IPS-15b (cell line): ENCODE data around the gene CCDC3.

Source experiments
- H3K27me3 ChIP-seq: one replicate; pipeline ENCODE4 v1.6.1; 2013; ENCODE audit warnings: low read length; ENCODE audit not compliant: control insufficient read depth, insufficient read depth
- H3K36me3 ChIP-seq: one replicate; pipeline ENCODE4 v1.6.1; 2013; ENCODE audit warnings: low read length; ENCODE audit not compliant: control insufficient read depth, insufficient read depth
- H3K4me1 ChIP-seq: one replicate; pipeline ENCODE4 v1.6.1; 2013; ENCODE audit warnings: mild to moderate bottlenecking, low read length; ENCODE audit not compliant: control insufficient read depth, insufficient read depth
- H3K4me3 ChIP-seq: one replicate; pipeline ENCODE4 v1.5.1; 2013; ENCODE audit warnings: low read depth, low read length
- H3K9ac ChIP-seq: one replicate; pipeline ENCODE4 v1.6.1; 2013; ENCODE audit warnings: low read depth, mild to moderate bottlenecking, low read length
- H3K9me3 ChIP-seq: one replicate; pipeline ENCODE4 v1.6.1; 2013; ENCODE audit warnings: mild to moderate bottlenecking, low read length; ENCODE audit not compliant: control insufficient read depth, insufficient read depth

CCDC3 gene

DNA sequence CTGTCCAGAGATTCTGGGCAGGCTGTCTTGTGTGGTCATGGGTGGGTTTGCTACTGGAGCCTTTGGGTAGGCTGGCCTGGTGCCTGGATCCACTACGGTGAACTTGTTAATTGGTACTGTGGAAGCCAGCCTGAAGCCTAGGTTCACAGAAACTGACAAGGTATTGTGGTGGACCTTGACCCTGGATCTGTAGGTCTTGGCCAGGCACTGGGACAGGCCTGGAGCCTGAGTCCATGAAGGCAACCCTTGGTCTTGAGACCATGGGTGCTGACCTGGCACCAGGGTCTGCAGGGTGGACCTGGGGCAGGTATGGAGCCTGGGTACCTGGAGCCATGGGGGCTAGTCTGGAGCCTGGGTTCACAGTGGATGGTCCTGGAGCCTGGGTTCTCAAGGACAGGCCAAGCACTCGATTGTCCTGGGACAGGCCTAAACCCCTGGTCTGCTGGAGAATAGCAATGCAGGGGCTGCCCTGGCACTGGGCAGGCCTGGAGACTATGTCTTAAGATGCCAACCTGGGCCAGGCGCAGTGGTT is 85.8 kb downstream of the CCDC3 start:
- Histone ChIP-seq H3K27me3 (no peaks in the 10 kb centered on the region), H3K4me3 (no peak overlapping the region)

GRCh38 chr10:12914111-12914510 is 87.4 kb downstream of the CCDC3 start:
- no peaks in the 10 kb centered on the region for H3K9me3 ChIP-seq
- no peaks in the 10 kb centered on the region for H3K27me3 ChIP-seq
- no peak overlapping the region for H3K9ac ChIP-seq
- H3K4me3 ChIP-seq, result no peak overlapping the region
- H3K36me3 ChIP-seq, result no peaks in the 10 kb centered on the region
- H3K4me1 ChIP-seq, result no peaks in the 10 kb centered on the region

More for the DNA sequence above, 85.8 kb downstream of the CCDC3 start:
- no peaks in the 10 kb centered on the region for H3K4me1 ChIP-seq
- H3K9ac ChIP-seq, result no peak overlapping the region
- H3K9me3 ChIP-seq, result no peaks in the 10 kb centered on the region
- H3K36me3 ChIP-seq, result no peaks in the 10 kb centered on the region

DNA sequence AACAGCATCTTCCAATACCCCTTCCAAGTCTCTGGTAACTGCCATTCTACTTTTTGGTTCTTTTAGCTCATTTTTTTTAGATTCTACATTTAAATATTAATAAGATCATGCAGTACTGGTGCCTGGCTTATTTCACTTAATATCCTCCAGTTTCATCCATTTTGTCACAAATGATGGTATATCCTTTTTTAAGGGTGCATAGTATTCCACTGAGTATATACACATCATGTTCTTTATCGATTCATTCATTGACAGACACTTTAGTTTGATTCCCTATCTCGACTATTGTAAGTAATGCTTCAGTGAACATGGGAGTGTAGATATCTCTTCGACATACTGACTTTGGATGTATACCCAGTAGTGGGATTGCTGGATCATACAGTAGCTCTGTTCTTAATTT is 89.7 kb downstream of the CCDC3 start:
- H3K9ac ChIP-seq, result no peak overlapping the region
- H3K27me3 ChIP-seq, result no peaks in the 10 kb centered on the region
- no peaks in the 10 kb centered on the region for H3K9me3 ChIP-seq
- no peaks in the 10 kb centered on the region for H3K36me3 ChIP-seq
- no peaks in the 10 kb centered on the region for H3K4me1 ChIP-seq
- H3K4me3 ChIP-seq, result no peak overlapping the region

DNA sequence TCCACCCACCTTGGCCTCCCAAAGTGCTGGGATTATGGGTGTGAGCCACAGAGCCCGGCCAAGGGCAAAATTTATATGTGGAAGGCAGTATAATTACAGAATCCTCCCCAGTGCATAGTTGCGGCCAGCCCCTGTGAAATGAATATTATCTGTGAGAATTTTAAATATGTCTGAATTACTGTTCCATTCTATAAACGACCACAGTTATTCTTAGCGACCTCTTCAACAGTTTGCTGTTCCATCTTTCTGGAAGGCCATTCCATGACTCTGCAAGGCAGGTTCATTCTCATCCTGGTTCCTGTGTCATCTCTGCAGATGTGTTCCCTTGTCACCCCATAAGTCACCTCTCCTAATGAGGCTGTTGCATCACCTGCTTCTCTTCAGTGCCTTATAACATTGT is 90.7 kb downstream of the CCDC3 start:
- Histone ChIP-seq H3K4me3 (no peak overlapping the region), H3K36me3 (no peaks in the 10 kb centered on the region), H3K9ac (no peak overlapping the region), H3K9me3 (no peaks in the 10 kb centered on the region), H3K4me1 (no peaks in the 10 kb centered on the region), H3K27me3 (no peaks in the 10 kb centered on the region)

- Histone ChIP-seq H3K9ac (no peak overlapping the region), H3K27me3 (no peaks in the 10 kb centered on the region), H3K9me3 (no peaks in the 10 kb centered on the region), H3K36me3 (no peaks in the 10 kb centered on the region), H3K4me1 (no peaks in the 10 kb centered on the region), H3K4me3 (no peak overlapping the region)
Measured at GRCh38 chr10:12909836-12910185, 91.7 kb downstream of the CCDC3 start.

GRCh38 chr10:12909182-12909835 is 92.2 kb downstream of the CCDC3 start:
- H3K9me3 ChIP-seq, result no peaks in the 10 kb centered on the region
- no peaks in the 10 kb centered on the region for H3K27me3 ChIP-seq
- H3K4me3 ChIP-seq, result no peak overlapping the region
- H3K36me3 ChIP-seq, result no peaks in the 10 kb centered on the region
- no peak overlapping the region for H3K9ac ChIP-seq
- no peaks in the 10 kb centered on the region for H3K4me1 ChIP-seq

GRCh38 chr10:12908773-12909172 is 92.7 kb downstream of the CCDC3 start:
- Histone ChIP-seq H3K4me1 (no peaks in the 10 kb centered on the region), H3K27me3 (no peaks in the 10 kb centered on the region), H3K36me3 (no peaks in the 10 kb centered on the region), H3K4me3 (no peak overlapping the region), H3K9me3 (no peaks in the 10 kb centered on the region), H3K9ac (no peak overlapping the region)

DNA sequence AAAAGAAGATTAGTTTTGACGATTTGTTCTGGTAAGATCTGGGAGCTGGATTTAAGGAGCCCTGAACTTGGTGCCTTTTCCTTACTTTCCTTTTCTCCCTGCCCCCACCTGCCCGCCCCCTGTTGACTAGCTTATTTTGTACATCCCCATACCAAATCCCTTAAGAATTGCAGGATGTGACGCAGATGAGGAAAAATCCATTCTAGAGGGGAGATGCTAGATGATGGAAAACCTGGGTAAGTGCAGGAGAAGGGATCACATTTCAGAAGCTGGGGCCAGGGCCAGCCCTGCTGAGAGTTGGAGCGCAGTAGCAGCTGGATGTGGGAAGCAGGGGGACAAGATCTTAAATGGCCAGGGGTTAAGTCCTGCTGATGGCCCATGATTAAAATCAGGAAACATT is 93.9 kb downstream of the CCDC3 start:
- Histone ChIP-seq H3K9me3 (no peaks in the 10 kb centered on the region), H3K27me3 (no peaks in the 10 kb centered on the region), H3K4me3 (no peak overlapping the region), H3K36me3 (no peaks in the 10 kb centered on the region), H3K9ac (no peak overlapping the region), H3K4me1 (no peaks in the 10 kb centered on the region)

GRCh38 chr10:12906051-12906541 is 95.4 kb downstream of the CCDC3 start:
- H3K4me1 ChIP-seq, result no peaks in the 10 kb centered on the region
- no peaks in the 10 kb centered on the region for H3K36me3 ChIP-seq
- H3K27me3 ChIP-seq, result no peaks in the 10 kb centered on the region
- H3K9me3 ChIP-seq, result no peaks in the 10 kb centered on the region
- H3K9ac ChIP-seq, result no peak overlapping the region
- H3K4me3 ChIP-seq, result no peak overlapping the region

DNA sequence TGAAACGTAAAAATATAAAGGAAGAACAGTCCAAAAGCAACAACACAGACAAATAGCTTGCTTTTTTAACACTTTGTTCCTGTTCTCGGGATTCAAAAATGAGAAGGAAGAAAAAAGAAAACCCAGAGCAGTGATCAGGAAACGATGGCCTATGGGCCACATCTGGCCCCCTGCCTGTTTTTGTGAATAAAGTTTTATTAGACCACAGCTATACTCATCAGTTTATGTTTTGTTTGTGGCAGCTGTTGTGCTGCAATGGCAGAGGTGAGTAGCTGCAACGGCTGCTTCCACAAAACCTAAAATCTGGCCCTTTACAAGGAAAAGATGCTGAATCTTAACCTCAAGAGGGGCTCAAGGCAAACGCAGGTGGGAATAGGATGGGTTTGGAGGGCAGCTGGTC is 96.4 kb downstream of the CCDC3 start:
- Histone ChIP-seq H3K4me3 (no peak overlapping the region), H3K27me3 (no peaks in the 10 kb centered on the region), H3K9ac (no peak overlapping the region), H3K36me3 (no peaks in the 10 kb centered on the region), H3K9me3 (no peaks in the 10 kb centered on the region), H3K4me1 (no peaks in the 10 kb centered on the region)

DNA sequence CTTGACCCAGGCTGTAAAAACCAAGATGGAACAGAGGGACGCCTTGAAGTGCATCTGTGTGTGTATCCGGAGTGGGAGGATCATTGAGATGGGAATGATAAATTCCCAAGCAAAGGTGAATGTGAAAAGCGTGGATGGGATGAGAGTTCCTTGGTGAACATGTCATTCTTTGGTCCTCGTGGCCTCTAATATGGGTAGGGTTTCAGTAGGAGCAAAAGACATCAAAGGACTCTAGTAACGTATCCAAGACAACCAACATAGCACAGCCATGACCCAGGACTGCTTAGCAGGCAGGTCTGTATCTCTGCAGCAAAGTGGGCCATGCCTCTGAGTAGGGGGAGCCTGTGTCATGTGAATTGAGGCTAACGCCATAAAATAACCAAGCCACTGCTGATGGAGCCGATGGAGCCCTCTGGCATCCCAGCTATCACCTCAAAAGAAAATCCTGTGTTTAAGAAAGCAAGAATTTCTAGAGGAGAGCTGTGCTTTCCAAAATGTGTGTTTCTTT is 98.6 kb downstream of the CCDC3 start:
- H3K9ac ChIP-seq, result no peak overlapping the region
- H3K4me3 ChIP-seq, result no peak overlapping the region
- H3K27me3 ChIP-seq, result no peaks in the 10 kb centered on the region
- H3K4me1 ChIP-seq, result no peaks in the 10 kb centered on the region
- H3K9me3 ChIP-seq, result no peaks in the 10 kb centered on the region
- no peaks in the 10 kb centered on the region for H3K36me3 ChIP-seq

GRCh38 chr10:12902135-12902572 is 99.4 kb downstream of the CCDC3 start:
- no peaks in the 10 kb centered on the region for H3K4me1 ChIP-seq
- H3K9me3 ChIP-seq, result no peaks in the 10 kb centered on the region
- H3K27me3 ChIP-seq, result no peaks in the 10 kb centered on the region
- no peak overlapping the region for H3K9ac ChIP-seq
- H3K4me3 ChIP-seq, result no peak overlapping the region
- H3K36me3 ChIP-seq, result no peaks in the 10 kb centered on the region
